ENCODE measurements around the gene SP3.

DNA sequence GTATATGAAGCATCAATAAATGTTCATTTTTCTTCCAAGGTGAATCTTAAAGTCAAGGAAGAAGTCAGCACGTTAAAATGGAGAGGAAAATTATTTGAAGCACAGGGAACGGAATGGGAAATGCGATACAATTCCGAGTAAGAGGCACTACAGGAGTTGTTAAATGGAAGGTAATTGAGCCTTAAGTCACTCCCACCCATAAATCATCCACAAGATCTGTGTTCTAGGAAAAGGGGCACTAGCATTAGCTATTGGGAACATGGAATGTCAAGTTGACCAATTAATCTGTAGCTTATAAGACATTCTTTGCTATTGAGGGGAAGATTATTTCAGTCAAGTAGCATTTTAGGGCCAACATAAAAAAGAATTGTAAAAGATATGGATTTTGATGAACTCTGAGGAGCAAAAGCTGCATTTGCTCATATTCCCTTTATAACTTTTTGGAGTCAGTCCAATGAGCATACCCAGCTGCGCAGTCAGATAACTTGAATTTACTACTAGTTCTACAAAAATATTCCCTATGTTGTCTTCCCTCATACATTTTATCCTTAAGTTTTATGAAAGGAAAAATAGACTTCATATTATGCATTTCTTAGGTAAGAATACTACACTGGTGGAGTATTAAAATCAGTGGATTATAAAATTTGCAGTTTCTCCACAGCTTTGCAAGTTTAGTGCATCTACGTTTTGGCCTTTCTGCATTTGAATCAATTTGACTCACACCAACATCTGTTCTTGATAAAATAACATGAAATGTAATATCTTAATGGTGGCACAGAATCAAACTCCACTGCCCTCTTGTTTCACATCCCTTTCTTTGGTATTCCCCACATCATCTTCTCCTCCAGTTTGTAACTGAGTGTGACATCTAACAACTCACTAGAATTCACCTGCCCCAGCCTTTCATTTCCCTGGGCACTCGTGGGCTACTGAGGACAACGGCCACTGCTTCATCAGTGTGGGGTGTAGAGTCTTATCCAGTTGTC, 95.6 kb downstream of the SP3 start:
- TF ChIP-seq CTCF (conservative IDR thresholded peaks at IDR 0.05 in 1 of 2, IDR thresholded peaks at IDR 0.05 in 1 of 2; ENCODE audit: low read depth in 1 of 2, low read length in 2 of 2) (no peak), EZH2 (IDR thresholded peaks at IDR 0.05; ENCODE audit: low read length, missing control alignments) (no peak)

All from fibroblast of lung (primary cell).